Activated CD4-positive, CD25-positive, alpha-beta regulatory T cell treated with anti-CD3 and anti-CD28 coated beads, Interleukin-2, amount 50 U/mL, for 24 hours (primary cell): Measurements from ENCODE around the gene CSNK1G2.

Experiments
- ATAC-seq, 2 donors: fragments of 150-1000 bp; cut with Tn5 transposase; one replicate each; pipeline ENCODE4 v1.10.0; 2021; ENCODE audit warnings: mild to moderate bottlenecking in 1 of 2, moderate library complexity in 1 of 2

CSNK1G2 gene

GRCh38 chr19:2022289-2022688 lies 81.3 kb downstream of the CSNK1G2 start:
- no peak for ATAC-seq

DNA sequence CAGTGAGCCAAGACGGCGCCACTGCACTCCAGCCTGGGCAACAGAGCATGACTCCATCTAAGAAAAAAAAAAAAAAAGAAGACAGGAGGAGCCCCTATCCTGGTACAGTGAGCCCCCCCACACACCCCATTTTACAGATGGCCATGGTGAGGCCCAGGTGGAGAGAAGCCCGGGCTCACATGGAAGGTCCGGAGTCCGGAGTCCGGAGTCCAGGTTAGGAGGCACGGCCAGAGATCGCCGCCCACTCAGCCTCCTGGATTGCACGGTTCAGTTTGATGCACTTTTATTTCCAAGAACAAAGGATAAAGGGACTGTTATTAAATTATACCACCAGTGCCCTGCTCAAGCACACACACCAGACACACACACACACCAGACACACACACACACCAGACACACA lies 85.8 kb downstream of the CSNK1G2 start:
- no peak for ATAC-seq

GRCh38 chr19:2027361-2027760 lies 86.4 kb downstream of the CSNK1G2 start:
- no peak for ATAC-seq
